HG03521 (cell line): Measurements from ENCODE around the gene KIDINS220.
A peak's percentile ranks its signal among the peaks of the same experiment; 100 is the strongest.

Experiments used
- ATAC-seq: cut with Tn5 transposase; IDR thresholded peaks from one replicate; pipeline ENCODE4 v1.9.1; 2021; ENCODE audit warnings: mild to moderate bottlenecking, moderate library complexity; ENCODE audit not compliant: unreplicated experiment

KIDINS220 gene

DNA sequence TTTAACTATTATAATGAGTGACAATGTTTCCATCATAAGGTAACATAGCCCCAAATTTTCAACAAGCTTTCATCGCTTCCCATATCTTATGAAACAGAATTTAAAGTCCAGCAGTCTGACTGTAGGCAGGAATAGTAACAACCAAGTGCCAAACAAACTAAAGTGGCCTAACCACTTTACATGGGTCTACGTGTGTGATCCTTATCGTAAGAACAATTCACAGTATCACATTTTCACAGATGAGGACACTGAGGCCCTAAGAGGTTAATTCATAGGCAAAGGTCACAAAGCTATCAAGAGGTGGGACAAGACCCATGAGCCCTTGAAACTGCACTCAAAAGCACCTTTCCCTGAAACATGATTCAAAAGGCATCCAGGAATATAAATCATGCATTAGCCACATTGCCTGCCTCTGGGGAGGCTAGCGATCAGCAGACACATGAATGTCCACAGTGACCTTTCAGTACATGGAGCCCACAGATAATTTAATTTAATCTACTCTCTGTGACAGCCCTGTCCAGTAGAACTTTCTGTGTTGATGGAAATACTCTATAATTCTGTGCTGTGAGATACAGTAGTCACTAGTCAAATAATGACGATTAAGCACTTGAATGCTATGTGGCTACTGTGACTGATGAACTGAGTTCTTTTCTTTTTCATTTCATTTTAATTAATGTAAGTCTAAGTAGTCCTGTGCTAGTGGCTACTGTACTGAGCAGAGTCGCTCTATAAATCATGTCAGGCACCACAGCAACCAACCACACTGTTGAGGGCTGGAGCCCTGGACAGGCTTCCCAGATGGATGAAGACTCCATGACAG, 30.3 kb downstream of the KIDINS220 start:
- ATAC-seq = no peak

DNA sequence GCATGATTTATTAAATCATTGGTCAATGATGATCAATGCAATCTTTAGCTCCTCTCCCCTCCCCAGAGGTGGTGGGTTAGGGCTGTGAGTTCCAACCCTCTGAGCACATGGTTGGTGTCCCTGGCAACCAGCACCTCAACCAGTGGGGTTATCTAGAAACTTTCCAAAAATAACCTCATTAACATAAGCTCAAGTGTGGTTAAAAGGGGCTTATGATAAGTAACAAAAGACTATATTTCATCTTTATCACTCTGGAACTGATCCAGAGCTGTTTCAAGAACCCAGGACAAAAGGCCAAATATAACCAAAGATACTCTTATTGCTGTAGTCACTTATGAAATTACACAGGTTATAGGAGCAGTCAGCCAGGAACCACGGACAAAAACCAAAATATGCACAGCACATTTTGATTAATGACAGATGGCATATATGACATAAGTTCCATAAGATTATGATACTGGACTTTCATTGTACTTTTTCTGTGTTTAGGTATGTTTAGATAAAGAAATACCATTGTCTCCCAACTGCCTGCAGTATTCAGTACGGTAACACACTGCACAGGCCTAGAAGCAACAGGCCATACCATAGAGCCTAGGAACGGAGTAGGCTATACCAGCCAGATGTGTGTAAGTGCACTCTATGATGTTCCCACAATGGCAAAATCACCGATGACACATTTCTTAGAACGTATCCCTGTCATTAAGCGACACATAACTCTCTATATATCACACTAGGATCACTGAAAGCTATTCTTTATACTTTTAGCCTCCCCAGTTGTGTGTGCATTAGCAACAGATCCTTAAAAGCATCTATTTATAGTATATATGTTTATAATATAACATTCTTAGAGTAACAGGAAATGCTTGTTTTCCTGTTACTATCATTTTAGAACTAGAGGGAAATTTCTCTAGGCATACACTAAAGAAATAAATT, 31.9 kb downstream of the KIDINS220 start:
- no peak for ATAC-seq

DNA sequence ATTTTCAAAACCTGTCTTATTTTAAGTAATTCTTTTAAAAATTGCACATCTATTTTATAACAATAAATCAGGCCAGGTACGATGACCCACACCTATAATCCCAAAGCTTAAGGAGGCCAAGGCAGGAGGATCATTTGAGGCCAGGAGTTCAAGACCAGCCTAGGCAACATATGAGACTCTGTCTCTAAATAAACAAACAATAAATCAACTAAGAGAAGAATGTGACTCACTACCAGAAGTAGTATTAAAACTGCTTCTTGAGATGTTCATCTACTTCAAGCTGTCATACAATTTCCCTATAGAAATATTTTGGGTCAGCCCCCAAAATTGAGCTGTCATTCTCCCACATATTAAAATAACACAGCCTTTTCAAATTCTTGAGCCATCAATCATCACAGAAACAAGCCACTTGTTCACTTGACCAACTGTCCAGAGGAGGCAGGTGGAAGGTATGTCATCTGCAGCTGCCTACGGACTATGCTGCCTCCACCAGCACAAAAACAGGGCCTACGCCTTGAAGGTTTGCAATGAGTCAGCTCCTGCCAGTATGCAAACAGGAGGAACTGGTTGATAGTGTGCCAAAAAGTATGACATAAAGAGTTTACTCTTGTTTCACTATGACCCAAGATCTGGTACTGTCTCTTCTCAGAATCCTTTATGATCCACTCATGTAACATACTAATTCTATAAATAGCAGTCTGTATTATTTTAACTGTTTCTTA, 33.6 kb downstream of the KIDINS220 start:
- ATAC-seq = peak; percentile 99

DNA sequence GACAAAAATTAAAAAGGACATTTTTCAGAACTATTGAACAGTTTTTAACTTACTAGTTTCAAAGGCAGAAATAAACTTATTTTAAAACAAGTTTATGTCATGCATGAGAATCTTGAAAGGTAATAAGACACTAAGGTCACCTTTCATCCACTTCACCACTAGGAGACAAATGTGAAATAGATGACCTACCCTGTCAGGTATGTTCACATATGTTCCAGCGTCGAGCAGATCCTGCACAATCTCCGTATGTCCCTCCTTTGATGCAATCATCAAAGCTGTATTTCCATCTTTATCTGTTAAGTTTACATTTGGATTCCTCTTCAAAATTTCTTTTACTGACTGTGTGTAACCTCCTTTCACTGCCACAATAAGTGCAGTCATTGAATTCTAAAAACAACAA, 34.7 kb downstream of the KIDINS220 start:
- ATAC-seq = no peak

DNA sequence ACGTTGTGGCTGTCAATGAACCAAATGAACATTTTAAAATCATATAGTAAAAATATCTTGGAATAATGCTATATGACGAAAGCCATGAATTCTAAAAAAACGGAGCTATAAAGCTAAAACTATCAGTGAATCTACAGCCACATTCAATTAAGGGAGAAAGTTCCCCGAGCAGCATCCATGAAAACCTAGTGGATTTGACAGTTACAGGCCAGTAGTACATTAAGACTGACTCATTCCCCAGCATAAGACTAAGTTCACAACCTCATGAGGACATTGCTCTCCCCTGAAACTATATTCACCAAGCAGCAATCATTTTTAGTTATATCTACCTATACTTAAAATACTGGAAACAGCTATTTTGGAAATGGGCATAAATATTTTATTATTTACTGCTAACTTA, 36.6 kb downstream of the KIDINS220 start:
- no peak for ATAC-seq

DNA sequence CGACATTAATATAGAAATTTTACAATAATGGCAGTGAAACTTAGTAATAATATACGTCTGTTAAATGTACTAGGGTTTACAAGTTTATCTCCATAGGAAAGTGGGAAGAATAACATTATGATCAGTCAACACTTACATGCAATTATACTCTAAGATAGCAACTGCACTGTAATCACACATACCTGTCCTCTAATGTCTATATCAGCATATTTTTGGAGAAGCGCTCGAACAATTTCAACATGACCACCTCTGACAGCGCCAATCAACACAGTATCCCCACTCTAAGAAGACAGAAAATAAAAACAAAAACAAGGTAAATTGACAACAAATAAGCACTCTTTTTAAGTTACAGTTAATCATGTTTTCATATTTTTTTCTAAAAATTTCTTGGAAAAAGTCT, 37.2 kb downstream of the KIDINS220 start:
- no peak for ATAC-seq

DNA sequence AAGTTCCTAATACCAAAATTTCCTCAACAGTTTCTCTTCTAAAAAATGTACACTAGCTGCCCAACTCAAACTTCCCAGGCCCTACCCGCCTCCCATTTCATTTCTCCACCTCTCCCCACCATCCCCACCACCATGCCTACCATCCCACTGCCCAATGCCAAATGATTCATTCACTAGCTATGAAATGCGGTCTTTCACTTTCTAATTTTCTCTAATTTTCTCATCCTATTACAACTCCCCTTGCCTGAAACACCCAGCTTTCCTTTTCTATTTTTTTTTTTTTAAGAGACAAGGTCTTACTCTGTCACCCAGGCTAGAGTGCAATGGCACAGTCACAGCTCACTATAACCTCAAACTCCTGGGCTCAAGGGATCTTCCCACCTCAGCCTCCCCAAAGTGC, 38.4 kb downstream of the KIDINS220 start:
- ATAC-seq = no peak

DNA sequence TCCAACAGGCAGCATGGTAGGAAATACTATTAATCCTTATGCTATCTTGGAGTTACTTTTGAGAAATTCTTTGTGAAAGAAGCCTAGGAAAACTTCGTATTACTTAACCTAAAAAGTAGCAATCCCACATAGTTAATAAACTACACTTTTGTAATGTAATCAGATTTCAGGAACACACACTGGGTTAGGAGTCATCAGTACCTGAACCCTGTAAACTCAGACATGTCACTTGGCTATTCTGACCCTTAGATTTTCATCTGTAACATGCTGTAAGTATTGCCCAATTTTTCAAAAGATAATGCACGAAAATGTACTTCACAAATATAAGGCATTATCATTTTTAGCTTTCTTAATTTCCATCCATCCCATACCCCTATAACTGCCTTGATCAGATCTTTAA, 39.0 kb downstream of the KIDINS220 start:
- ATAC-seq = no peak

DNA sequence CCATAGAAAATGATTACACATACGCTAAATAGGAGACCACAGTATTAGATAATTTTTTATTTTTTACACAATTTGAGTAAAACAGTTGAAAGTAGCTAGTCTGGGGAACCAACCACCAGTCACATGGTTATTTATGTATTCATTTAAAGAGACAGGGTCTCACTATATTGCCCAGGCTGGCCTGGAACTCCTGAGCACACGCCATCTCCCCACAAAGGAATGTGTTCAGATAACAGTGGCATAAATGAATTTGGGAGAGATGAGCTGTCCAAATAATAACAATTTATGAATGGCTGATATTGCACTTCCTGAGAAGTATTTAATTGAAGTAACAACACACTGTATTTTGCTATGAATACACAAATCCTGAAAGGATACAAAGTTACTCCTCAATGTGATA, 39.7 kb downstream of the KIDINS220 start:
- no peak for ATAC-seq

DNA sequence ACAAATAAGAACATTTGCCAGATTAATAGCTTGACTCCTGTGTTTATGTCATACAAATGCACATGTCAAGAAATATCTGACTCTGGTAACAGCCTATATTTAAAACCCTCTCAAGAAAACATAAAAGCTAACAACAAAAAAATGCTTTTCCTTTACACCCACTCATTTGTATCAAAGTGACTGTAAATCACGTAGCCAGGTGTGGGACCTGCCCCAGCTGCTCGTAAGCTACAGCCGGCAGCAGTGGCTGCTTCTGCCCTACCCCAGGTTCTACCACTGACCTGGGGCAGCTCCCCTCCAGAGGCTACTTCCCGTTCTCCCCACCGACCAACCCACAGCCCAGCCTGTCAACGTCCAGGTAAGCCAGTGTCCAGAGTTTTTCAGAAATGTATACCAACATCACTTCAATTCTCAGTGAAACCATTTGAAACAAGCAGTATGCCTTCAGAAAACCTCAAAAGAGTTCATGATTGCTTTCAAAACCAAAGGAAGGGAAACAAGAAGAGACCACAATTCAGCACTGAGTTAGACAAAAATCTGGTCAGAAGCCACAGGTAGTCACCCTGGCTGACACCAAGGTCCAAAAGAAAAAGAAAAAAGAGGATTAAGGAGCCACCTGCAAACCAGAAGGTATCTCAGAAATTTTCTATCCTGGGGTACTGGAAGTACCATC, 40.4 kb downstream of the KIDINS220 start:
- ATAC-seq = peak; percentile 62

DNA sequence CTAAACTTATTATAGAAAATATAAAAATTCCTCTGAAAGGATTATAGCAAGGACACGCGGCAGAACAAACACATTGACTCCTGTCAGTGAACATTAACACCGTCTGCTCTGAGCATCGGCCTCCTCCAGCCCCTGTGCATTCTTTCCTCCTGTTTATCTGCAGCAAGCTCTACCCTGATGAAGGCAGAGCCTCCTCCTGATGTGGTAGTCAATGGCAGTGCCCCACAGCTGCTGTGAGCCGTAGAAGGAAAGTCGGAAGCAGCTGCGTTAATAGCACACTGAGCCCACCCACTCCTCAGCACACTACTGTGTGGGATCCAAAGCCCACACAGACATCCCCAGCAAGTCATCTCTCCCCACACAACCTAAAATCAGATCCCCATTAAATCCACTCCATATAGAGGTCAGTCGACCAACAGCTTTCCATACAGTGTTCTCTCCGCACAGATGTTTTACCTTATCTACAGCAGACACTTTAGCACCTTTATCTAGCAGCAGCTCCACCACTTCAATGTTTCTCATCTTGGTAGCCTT, 41.0 kb downstream of the KIDINS220 start:
- ATAC-seq = no peak

DNA sequence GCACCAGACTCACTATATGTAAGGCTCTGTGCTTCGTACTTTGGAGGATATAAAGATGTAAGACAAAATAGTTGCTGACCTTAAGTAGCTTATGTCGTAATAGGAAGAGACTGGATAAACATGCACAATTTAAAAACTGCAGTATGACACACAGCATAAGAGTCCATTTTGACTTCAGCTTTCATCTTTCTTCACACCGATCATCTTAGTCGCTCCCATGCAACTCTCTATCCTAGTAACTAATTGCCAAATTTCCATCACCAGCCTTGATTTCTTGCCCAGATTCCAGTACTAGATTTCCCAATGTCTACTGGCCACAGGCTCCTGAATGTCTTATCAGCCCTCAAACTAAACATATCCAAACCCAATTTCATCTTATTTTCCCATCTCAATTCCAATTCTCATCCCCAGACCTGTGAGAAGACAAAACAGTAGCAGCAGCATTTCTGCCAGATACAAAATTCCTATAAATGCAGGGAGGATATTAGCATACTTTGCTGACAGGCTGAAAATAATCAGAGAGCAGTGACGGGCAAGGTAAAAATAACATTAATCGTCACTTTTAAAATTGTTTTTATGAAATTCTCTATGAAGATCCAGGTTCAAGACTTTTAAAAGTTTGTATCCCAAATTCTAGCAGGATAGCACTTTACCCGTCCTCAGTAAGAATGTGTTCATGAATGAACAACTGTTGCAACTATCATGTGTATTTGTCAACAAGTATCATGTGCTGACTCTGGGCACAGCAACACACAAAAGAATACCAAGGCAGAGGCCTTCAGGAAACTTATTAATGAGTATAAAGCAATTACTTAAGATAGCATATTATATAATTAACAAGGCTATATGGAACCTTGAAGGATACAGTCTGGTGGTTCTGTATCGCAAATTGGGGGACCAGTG, 42.2 kb downstream of the KIDINS220 start:
- ATAC-seq = no peak

DNA sequence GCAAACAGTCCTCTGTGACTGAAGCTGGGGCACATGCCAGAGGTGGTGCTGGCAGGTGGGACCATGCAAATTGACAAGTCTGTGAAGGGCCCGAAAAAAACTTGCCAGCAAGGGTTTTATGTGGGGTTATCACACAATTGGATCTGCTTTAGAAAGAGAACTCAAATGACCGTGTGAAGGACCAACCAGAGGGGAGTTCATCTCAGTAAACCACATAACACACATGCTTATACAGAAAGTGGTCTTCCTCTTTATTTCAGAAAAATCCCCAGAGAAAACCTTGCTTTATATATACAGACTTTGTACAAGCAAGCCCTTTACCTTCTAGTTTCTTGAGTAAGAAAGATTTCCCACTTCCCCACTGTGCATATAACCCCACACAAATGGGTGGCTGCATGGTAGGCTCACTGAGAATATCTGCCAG, 46.7 kb downstream of the KIDINS220 start:
- ATAC-seq = no peak

DNA sequence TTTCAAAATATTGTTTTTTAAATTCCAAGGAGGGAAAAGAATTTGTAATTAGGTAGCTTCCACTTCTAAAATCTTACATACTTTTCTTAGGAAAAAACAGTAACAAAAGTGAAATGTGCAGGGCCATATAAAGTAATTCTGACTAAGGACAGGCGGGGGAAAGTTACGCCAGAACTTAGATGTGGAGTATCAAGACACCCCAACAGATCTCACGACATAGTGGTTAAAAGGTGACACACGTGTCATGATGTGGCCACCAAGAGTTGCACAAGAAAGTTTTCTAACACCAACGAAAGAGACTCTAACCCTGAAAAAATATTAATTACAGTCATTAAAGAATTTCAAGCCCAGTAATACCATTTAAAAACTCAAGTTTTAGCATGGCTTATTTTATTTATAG, 51.0 kb downstream of the KIDINS220 start:
- ATAC-seq = no peak

DNA sequence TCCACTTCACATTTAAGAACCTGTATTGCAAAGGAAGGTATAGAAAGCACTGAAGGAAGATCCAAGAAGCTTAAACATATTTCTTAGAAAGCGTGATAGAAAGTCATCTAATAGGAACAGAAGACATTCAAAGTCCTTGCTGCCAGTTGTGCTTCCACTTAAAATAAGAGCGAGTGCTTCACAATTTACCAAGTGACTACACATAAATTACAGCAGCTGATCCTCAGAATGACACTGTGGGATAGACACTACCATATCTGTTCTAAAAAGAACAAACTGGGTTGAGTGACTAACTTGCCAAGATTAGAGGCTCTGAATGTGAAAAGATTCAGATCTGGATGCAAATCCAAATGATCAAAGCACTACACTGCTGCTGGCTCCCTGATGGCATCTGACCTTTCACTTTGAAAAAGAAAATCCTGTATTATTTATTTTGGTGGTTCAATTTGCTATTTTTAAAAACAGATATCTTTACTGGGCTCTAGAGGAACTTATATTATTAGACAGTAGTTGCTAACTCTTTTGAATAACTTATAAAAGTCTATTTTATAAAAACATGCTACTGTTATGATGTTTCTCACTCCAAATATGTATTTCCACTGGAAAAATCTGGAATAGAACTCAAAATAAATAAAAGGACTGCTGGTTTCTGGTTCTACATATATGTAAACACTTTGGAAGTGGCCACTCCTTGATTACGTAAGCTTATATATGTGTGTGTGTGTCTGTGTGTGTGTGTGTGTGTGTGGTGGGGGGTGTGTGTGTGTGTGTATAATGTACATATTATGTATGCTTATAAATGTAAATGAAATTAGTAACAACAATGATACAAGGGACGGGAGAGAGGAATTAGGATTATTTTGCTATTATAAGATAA, 57.4 kb downstream of the KIDINS220 start:
- no peak for ATAC-seq

DNA sequence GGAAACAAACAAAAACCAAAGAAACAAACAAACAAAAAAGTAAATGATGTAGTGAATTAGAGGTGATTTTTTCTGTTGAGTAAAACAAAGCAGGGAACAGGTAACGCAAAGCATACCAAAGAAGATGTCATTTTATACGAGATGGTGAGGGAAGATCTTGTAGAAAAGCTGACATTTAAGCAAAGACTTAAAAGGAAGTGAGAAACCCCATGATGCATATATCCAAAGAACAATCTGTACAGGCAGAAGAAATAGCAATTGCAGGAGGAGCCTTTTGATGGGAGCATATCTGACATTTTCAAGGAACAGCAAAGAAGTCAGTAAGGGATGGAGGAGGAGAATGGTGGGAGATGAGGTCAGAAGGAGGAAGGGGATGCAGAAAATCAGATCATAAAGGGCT, 63.0 kb downstream of the KIDINS220 start:
- ATAC-seq = no peak

DNA sequence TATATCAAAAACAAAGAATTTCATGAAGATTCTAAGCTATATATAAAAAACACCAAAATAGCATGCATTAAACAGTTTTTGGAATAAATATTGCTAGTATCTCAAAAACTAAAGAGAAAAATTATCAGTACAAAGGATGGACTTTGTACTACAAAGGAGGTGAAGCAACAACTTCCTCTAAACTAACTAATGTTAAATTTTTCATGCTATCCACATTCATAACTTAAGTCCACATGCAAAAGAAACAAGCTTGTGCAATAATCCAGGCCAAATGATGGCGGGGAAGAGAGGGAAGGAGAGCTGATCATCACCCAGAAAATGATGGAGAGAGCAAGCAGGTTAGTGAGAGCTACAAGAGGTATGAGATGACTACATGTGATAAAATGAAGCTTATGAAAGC, 70.1 kb downstream of the KIDINS220 start:
- no peak for ATAC-seq

DNA sequence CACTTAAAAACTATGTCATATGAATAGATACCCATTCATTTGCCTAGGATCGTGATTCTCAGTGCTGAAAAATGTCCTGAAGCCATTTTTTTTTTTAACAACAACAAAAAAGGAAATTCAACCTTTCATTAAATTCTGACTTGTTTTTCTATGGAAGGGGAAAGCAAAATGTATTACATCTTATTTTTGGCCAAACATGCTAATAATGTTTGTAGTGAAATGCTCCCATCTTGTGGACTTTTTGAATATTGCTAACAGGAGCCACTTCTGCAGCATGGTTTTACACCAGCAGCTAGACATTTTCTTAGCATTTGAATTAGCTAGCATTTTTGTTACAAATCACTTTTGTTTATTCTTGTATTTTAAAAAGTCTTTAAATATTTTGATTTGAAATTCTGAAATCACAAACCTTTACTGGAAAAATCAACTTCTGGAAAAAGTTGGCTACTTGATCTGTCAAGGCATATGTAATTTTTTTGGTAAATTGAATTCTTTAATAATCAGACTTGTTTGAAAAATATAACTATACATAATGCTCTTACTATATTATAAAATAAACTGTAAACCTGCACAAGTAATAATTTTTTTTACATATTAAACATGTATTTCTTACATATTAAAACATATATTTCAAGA, 75.8 kb downstream of the KIDINS220 start:
- no peak for ATAC-seq
